Thymus (tissue), 11 donors: ENCODE results near the gene NACC2. TPM values are rescaled to one million over a fixed set of nuclear protein-coding genes. Genes with fewer than 3 reads are reported as not detected.

ENCODE experiments used
- DNase-seq, 9 donors: peaks; one replicate each; pipeline ENCODE4 v3.0.0-alpha.2; 2013; ENCODE audit warnings: low spot score in 9 of 9, low read depth in 6 of 9, missing footprints in 1 of 9
- H3K27ac ChIP-seq, 2 donors: one replicate each; pipeline ENCODE4 v1.5.1; 2013; ENCODE audit warnings: control low read depth in 1 of 2, low read depth in 1 of 2, low read length in 1 of 2, mild to moderate bottlenecking in 1 of 2, moderate library complexity in 1 of 2
- H3K27me3 ChIP-seq, 2 donors: one replicate each; pipeline ENCODE4 v1.5.1; 2013; ENCODE audit warnings: low read length in 1 of 2; ENCODE audit not compliant: control insufficient read depth in 2 of 2, insufficient read depth in 1 of 2
- H3K36me3 ChIP-seq, 2 donors: one replicate each; pipeline ENCODE4 v1.5.1; 2013; ENCODE audit warnings: low read length in 1 of 2, mild to moderate bottlenecking in 1 of 2, moderate library complexity in 1 of 2; ENCODE audit not compliant: control insufficient read depth in 2 of 2, insufficient read depth in 2 of 2
- H3K4me1 ChIP-seq, 2 donors: one replicate each; pipeline ENCODE4 v1.5.1; 2013; ENCODE audit warnings: low read length in 2 of 2; ENCODE audit not compliant: control insufficient read depth in 2 of 2, insufficient read depth in 2 of 2
- H3K4me3 ChIP-seq, 2 donors: one replicate each; pipeline ENCODE4 v1.5.1; 2013; ENCODE audit warnings: low read length in 2 of 2, control low read depth in 1 of 2, mild to moderate bottlenecking in 1 of 2
- H3K9me3 ChIP-seq, 2 donors: one replicate each; pipeline ENCODE4 v1.5.1; 2013; ENCODE audit warnings: low read length in 1 of 2, mild to moderate bottlenecking in 1 of 2; ENCODE audit not compliant: control insufficient read depth in 2 of 2, insufficient read depth in 1 of 2
- WGBS: extraction: QIAGEN DNeasy Blood & Tissue Kit; methylation state at CpG from one replicate; pipeline ENCODE4 v1.1.7; 2013; 5-methylcytosine and 5-hydroxymethylcytosine counted together
- polyA plus RNA-seq: library from polyadenylated mRNA; stranded (reverse); fragments of 200-250 nt; gene quantifications from one replicate; pipeline ENCODE4 v1.2.3, GENCODE V29; 2013
- total RNA-seq: library from RNA; stranded (reverse); fragments of 120-200 nt; gene quantifications from one replicate; pipeline ENCODE4 v1.2.4, GENCODE V29; 2013
- donor health status: healthy.

The NACC2 gene
- total and polyA plus RNA-seq, 2 donors = 1.5 to 4.4 TPM

- DNase-seq = no peak
- H3K27ac ChIP-seq = no peak overlapping the region
- H3K9me3 ChIP-seq = peaks cover 0 to 1% of the 10 kb centered on the region in 2 donors
- no peaks in the 10 kb centered on the region for H3K36me3 ChIP-seq
- peaks cover 0 to 11% of the 10 kb centered on the region in 2 donors for H3K27me3 ChIP-seq
- H3K4me3 ChIP-seq = no peak overlapping the region
- no peaks in the 10 kb centered on the region for H3K4me1 ChIP-seq
- WGBS = 68% methylated on average over 6 of the region's 6 CpGs
Observed at GRCh38 chr9:136079916-136080246, 15.2 kb downstream of the NACC2 start.

- no peak for DNase-seq
Observed at GRCh38 chr9:136079211-136079915, 15.7 kb downstream of the NACC2 start.

DNA sequence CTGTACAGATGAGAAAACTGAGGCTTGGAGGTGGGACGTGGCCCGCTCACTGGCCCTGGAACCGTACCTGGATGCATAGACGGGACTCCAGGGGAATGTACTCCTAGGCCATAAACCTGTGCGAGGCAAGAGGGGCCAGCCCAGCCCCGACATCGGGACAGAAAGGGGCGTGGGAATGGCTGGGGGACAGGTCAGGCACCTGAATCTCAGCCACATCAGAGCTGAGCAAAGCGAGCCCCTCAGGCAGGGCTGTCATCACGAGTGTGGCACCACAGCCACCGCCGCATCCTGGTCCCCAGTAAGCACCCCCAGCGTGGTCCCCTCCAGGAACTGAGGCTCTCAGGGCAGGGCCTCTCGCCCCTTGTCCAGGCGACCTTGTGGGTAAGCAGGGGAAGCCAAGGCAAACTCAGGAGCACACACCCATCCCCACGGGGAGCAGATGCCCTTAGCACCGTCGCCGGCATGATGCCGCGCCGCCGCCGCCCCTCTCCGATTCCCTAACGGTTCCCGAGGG is 16.5 kb downstream of the NACC2 start:
- Histone ChIP-seq H3K4me3 (no peak overlapping the region), H3K9me3 (peaks cover 0 to 1% of the 10 kb centered on the region in 2 donors), H3K27ac (no peak overlapping the region), H3K27me3 (peaks cover 0 to 11% of the 10 kb centered on the region in 2 donors), H3K36me3 (no peaks in the 10 kb centered on the region), H3K4me1 (no peaks in the 10 kb centered on the region)
- DNase-seq = no peak
- 93% methylated on average over 27 of the region's 27 CpGs for WGBS

More at GRCh38 chr9:136079211-136079915, 15.7 kb downstream of the NACC2 start:
- no peak overlapping the region for H3K27ac ChIP-seq
- 90% methylated on average over 16 of the region's 16 CpGs for WGBS
- no peaks in the 10 kb centered on the region for H3K4me1 ChIP-seq
- H3K9me3 ChIP-seq = peaks cover 0 to 1% of the 10 kb centered on the region in 2 donors
- H3K27me3 ChIP-seq = peaks cover 0 to 11% of the 10 kb centered on the region in 2 donors
- H3K36me3 ChIP-seq = no peaks in the 10 kb centered on the region
- H3K4me3 ChIP-seq = no peak overlapping the region

DNA sequence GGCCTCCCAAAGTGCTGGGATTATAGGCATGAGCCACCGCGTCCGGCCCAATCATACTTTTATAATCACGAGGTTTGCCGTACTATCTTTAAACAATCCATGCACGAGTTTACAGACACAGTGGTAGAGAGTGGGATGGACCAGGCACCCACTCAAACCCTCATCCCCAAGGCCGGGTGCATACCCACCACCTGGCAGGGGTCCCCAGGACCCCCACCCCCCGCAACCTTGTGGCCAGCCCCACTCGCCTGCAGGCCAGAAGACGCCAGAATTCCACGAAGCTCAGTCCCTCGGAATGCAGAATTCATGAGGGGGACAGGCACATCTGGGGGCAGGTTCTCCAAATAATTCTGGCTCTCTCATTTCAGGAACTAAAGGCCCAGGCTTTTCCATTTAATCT is 17.1 kb downstream of the NACC2 start:
- Histone ChIP-seq H3K4me3 (no peak overlapping the region), H3K27ac (no peak overlapping the region), H3K27me3 (peaks cover 0 to 11% of the 10 kb centered on the region in 2 donors), H3K36me3 (no peaks in the 10 kb centered on the region), H3K9me3 (peaks cover 0 to 1% of the 10 kb centered on the region in 2 donors), H3K4me1 (no peaks in the 10 kb centered on the region)
- 98% methylated on average over 12 of the region's 12 CpGs for WGBS
- no peak for DNase-seq

GRCh38 chr9:136077491-136077890 is 17.6 kb downstream of the NACC2 start:
- no peak for DNase-seq
- Histone ChIP-seq H3K27ac (no peak overlapping the region), H3K27me3 (peaks cover 0 to 11% of the 10 kb centered on the region in 2 donors), H3K9me3 (peaks cover 0 to 1% of the 10 kb centered on the region in 2 donors), H3K36me3 (no peaks in the 10 kb centered on the region), H3K4me3 (no peak overlapping the region), H3K4me1 (no peaks in the 10 kb centered on the region)
- 86% methylated on average over 8 of the region's 8 CpGs for WGBS

DNA sequence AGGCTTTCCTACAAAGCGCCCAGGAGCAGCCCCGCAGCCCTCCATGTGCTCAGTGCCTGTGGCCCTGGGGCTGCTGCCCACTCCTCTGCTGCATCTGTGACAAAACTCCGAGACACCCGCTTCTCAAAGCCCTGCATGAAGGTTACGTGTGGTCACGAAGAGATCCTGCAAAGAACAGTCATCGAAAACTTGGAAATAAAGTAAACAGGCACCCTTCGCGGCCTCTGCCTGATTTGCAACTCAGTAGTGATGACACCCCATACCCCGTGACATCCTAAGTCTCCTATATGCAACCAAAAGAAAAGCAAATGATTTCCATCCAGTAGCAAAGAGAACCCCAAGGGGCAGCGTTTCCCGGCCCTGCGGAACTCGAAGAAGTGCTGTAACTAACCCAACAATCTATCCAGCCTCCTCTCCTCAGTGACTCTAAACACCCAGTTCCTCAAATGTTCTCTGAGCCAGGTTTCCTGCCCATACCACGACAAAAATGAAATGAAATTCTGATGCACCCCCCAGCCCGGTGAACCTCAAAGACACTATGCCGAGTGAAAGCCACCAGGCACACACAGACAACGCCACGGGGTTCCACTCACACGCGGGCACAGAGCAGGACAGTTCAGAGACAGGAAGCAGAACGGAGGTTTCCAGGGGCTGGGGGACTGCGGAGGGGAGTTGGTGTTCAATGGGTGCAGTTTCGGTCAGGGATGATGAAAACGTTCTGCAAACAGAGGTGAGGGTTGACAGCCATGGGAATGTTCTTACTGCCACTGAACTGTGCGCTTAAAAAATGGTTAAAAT is 19.0 kb downstream of the NACC2 start:
- no peak overlapping the region for H3K27ac ChIP-seq
- 31% methylated on average over 26 of the region's 26 CpGs for whole genome bisulfite sequencing
- H3K27me3 ChIP-seq = peaks cover 0 to 11% of the 10 kb centered on the region in 2 donors
- no peak for DNase-seq
- H3K36me3 ChIP-seq = no peaks in the 10 kb centered on the region
- H3K4me1 ChIP-seq = no peaks in the 10 kb centered on the region
- H3K9me3 ChIP-seq = no peaks in the 10 kb centered on the region
- no peak overlapping the region for H3K4me3 ChIP-seq

DNA sequence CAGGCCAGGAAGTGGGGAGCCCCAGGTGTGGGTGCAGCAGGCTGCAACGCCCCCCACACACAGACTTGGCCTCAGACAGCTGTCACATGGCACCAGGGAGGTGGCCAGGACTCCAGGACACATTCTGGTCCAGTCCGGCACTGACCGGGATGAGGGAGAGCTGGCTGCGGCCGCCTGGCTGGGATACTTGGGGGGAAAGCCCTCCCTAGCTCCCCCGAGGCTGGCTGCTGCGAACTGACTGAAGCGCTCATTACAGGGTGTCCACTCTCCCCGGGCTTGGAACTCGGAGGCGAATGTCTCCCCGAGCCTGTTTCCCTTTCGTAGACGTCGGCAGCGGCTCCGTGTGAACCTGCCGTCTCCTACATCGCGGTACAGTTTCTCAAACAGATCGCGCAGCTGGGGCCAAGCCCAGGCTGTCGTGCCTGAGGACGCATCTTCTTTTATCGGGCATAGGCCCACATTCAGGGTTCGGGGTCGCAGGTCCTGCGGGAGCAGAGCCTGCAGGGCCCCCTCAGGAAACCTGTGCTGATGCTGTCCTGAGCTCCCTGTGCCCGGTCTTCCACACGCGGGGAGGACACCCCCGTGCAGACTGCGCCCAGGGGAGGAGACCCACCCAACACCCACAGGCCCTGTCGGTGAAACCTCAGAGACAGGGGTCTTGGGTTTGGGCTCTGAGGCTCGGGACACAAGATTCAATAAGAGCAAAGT is 19.8 kb downstream of the NACC2 start:
- Histone ChIP-seq H3K4me3 (no peak overlapping the region), H3K27ac (no peak overlapping the region), H3K27me3 (peaks cover 0 to 11% of the 10 kb centered on the region in 2 donors), H3K36me3 (no peaks in the 10 kb centered on the region), H3K4me1 (no peaks in the 10 kb centered on the region), H3K9me3 (no peaks in the 10 kb centered on the region)
- WGBS = 83% methylated on average over 35 of the region's 35 CpGs
- no peak for DNase-seq

- Histone ChIP-seq H3K9me3 (no peaks in the 10 kb centered on the region), H3K36me3 (no peaks in the 10 kb centered on the region), H3K27ac (no peak overlapping the region), H3K4me1 (no peaks in the 10 kb centered on the region), H3K4me3 (no peak overlapping the region), H3K27me3 (peaks cover 0 to 11% of the 10 kb centered on the region in 2 donors)
- 96% methylated on average over 28 of the region's 28 CpGs for WGBS
- no peak for DNase-seq
Observed at GRCh38 chr9:136074706-136075105, 20.4 kb downstream of the NACC2 start.
